GM23338 (cell line): Measurements from ENCODE around the gene KLRC1. TPM values are rescaled to one million over a fixed set of nuclear protein-coding genes. Genes with fewer than 3 reads are reported as not detected.
"Not testable (repeated sequence)": the region's sequence is repeated elsewhere in the genome, so short reads cannot be mapped to it uniquely, and the experiment has no call there.

Experiments
- ATAC-seq: fragments of 200-7000 bp; cut with Tn5 transposase; 3 replicates; pipeline ENCODE4 v1.9.1; 2020
- DNase-seq: peaks from one replicate; pipeline ENCODE4 v3.0.0-alpha.2; 2015; ENCODE audit warnings: low spot score
- H2AFZ ChIP-seq: fragments of 200-600 bp; sonication (generic); 2 replicates; pipeline ENCODE4 v1.8.0; 2016; ENCODE audit warnings: antibody characterized with exemption, mild to moderate bottlenecking, moderate library complexity
- H3F3A ChIP-seq: fragments of 200-600 bp; sonication (generic); replicated peaks from 2 replicates; pipeline ENCODE4 v1.8.0; 2017; ENCODE audit warnings: antibody characterized with exemption, mixed run types, low read depth
- H3K27ac ChIP-seq: fragments of 200-600 bp; sonication (generic); 2 replicates; pipeline ENCODE4 v1.6.1; 2016; ENCODE audit warnings: low read depth
- H3K27me3 ChIP-seq: fragments of 200-600 bp; sonication (generic); 2 replicates; pipeline ENCODE4 v1.8.0; 2016; ENCODE audit warnings: mild to moderate bottlenecking, mixed run types, moderate library complexity; ENCODE audit not compliant: insufficient read depth
- H3K36me3 ChIP-seq: fragments of 200-600 bp; sonication (generic); 2 replicates; pipeline ENCODE4 v1.8.0; 2016; ENCODE audit warnings: mild to moderate bottlenecking; ENCODE audit not compliant: insufficient read depth
- H3K4me1 ChIP-seq: fragments of 200-600 bp; sonication (generic); 2 replicates; pipeline ENCODE4 v1.8.0; 2016; ENCODE audit warnings: mild to moderate bottlenecking, moderate library complexity; ENCODE audit not compliant: insufficient read depth
- H3K4me2 ChIP-seq: fragments of 200-600 bp; sonication (generic); 2 replicates; pipeline ENCODE4 v1.7.1; 2017; ENCODE audit warnings: mixed run types
- H3K4me3 ChIP-seq: fragments of 200-600 bp; sonication (generic); 2 replicates; pipeline ENCODE4 v1.6.1; 2016; ENCODE audit warnings: mixed run types
- H3K79me2 ChIP-seq: fragments of 200-600 bp; sonication (generic); replicated peaks from 2 replicates; pipeline ENCODE4 v1.8.0; 2017; ENCODE audit warnings: mild to moderate bottlenecking; ENCODE audit not compliant: insufficient read depth
- H3K9me2 ChIP-seq: fragments of 200-600 bp; sonication (generic); 2 replicates; pipeline ENCODE4 v1.8.0; 2017; ENCODE audit not compliant: insufficient read depth
- H4K20me1 ChIP-seq: fragments of 200-600 bp; sonication (generic); replicated peaks from 2 replicates; pipeline ENCODE4 v1.8.0; 2017; ENCODE audit warnings: mild to moderate bottlenecking; ENCODE audit not compliant: insufficient read depth
- H3K27ac Mint-ChIP-seq: 2 replicates; pipeline ENCODE4 v1.8.0; 2020; ENCODE audit warnings: inconsistent platforms, mild to moderate bottlenecking, moderate library complexity, mixed read lengths
- H3K27me3 Mint-ChIP-seq: 3 replicates; pipeline ENCODE4 v1.8.0; 2022; ENCODE audit warnings: low read depth, mild to moderate bottlenecking, moderate library complexity, mixed read lengths, inconsistent platforms; ENCODE audit not compliant: insufficient read depth, poor library complexity
- H3K36me3 Mint-ChIP-seq: 3 replicates; pipeline ENCODE4 v1.8.0; 2021; ENCODE audit warnings: low read depth, mild to moderate bottlenecking, inconsistent platforms, moderate library complexity, mixed read lengths
- H3K4me1 Mint-ChIP-seq: 3 replicates; pipeline ENCODE4 v1.8.0; 2020; ENCODE audit warnings: mild to moderate bottlenecking, inconsistent platforms, mixed read lengths
- H3K4me3 Mint-ChIP-seq: 3 replicates; pipeline ENCODE4 v1.8.0; 2021; ENCODE audit warnings: moderate library complexity, mild to moderate bottlenecking, inconsistent platforms, mixed read lengths
- H3K9me3 Mint-ChIP-seq: 3 replicates; pipeline ENCODE4 v1.8.0; 2020; ENCODE audit warnings: moderate library complexity, mild to moderate bottlenecking, inconsistent platforms, mixed read lengths
- CREB1 ChIP-seq: fragments of 250-450 bp; sonication (Bioruptor Pico); IDR thresholded peaks from 2 replicates; pipeline ENCODE4 v1.5.0; 2020; ENCODE audit warnings: low read depth, mild to moderate bottlenecking, moderate library complexity
- CTCF ChIP-seq, 2 experiments: fragments of 200-600 bp in 1 of 2; sonication (generic) in 1 of 2; conservative IDR thresholded peaks; 2 replicates each; pipeline versions ENCODE4 v1.5.1 to v1.6.1; 2016 to 2017; ENCODE audit warnings: antibody characterized with exemption in 2 of 2, low read depth in 2 of 2, mild to moderate bottlenecking in 2 of 2, moderate library complexity in 1 of 2
- EZH2 ChIP-seq: fragments of 200-600 bp; sonication (generic); IDR thresholded peaks from one replicate; pipeline ENCODE4 v1.8.0; 2017; ENCODE audit warnings: antibody characterized with exemption, mild to moderate bottlenecking, low read depth; ENCODE audit not compliant: unreplicated experiment
- EZH2phosphoT487 ChIP-seq: fragments of 200-600 bp; sonication (generic); IDR thresholded peaks from one replicate; pipeline ENCODE4 v1.8.1; 2018; ENCODE audit warnings: antibody characterized with exemption; ENCODE audit not compliant: unreplicated experiment
- JUNB ChIP-seq: IDR thresholded peaks from one replicate; pipeline ENCODE4 v1.6.1; 2016; ENCODE audit warnings: antibody characterized with exemption; ENCODE audit not compliant: unreplicated experiment
- NANOG ChIP-seq: IDR thresholded peaks from 2 replicates; pipeline ENCODE4 v1.6.1; 2016; ENCODE audit warnings: antibody characterized with exemption, borderline replicate concordance
- POLR2AphosphoS5 ChIP-seq: IDR thresholded peaks from 2 replicates; pipeline ENCODE4 v1.6.1; 2016; ENCODE audit warnings: antibody characterized with exemption, low read depth
- REST ChIP-seq: IDR thresholded peaks from one replicate; pipeline ENCODE4 v1.6.1; 2018; ENCODE audit warnings: antibody characterized with exemption; ENCODE audit not compliant: unreplicated experiment
- STAT1 ChIP-seq: IDR thresholded peaks from one replicate; pipeline ENCODE4 v1.6.1; 2016; ENCODE audit warnings: antibody characterized with exemption; ENCODE audit not compliant: unreplicated experiment
- ZNF114 ChIP-seq: fragments of 250-450 bp; sonication (Bioruptor Pico); IDR thresholded peaks from 2 replicates; pipeline ENCODE4 v1.5.0; 2020; ENCODE audit warnings: mild to moderate bottlenecking, moderate library complexity
- ZNF331 ChIP-seq: fragments of 250-450 bp; sonication (Bioruptor Pico); IDR thresholded peaks from 2 replicates; pipeline ENCODE4 v1.5.0; 2020; ENCODE audit warnings: low read depth, mild to moderate bottlenecking, moderate library complexity
- ZNF462 ChIP-seq: fragments of 250-450 bp; sonication (Bioruptor Pico); IDR thresholded peaks from 2 replicates; pipeline ENCODE4 v1.5.0; 2020; ENCODE audit warnings: mild to moderate bottlenecking, moderate library complexity
- polyA plus RNA-seq: library from polyadenylated mRNA; unstranded; fragments of >200 nt; fragmentation: Nextera tagmentation; extraction: Ambion mirVana; gene quantifications from 2 replicates; pipeline ENCODE4 v1.2.1, GENCODE V29; 2016
- total RNA-seq: library from RNA; depleted of rRNA; stranded (reverse); fragments of >200 nt; shearing (Covaris generic); gene quantifications from 2 replicates; pipeline ENCODE4 v1.2.3, GENCODE V29; 2014

The KLRC1 gene
- total and polyA plus RNA-seq, 2 experiments from 2014 or later = not detected

DNA sequence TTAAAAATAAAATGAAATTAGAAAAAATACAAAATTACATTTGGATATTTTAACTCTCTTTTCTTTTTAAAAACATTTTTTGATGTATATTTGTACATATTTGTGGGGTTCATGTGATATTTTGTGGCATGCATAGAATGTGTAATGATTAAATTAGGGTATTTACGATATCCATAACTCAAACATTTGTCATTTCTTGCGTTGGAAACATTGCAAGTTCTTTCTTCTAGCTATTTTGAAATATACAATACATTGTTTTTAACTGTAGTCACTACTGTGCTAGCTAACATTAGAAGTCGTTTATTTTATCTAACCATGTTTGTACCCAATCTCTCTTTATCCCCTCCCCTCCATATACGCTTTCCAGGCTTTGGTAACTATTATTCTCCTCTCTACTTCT is 38.6 kb upstream of the KLRC1 start:
- Histone ChIP-seq H4K20me1 (no peaks in the 10 kb centered on the region), H3K4me2 (no peak overlapping the region), H3K79me2 (no peaks in the 10 kb centered on the region), H3K4me1 (no peaks in the 10 kb centered on the region), H2AFZ (no peak overlapping the region), H3K4me3 (no peak overlapping the region), H3K27ac (no peak overlapping the region), H3K36me3 (no peaks in the 10 kb centered on the region), H3F3A (no peaks in the 10 kb centered on the region), H3K9me2 (no peaks in the 10 kb centered on the region; the same call in 1 of the 2 replicates), H3K27me3 (no peaks in the 10 kb centered on the region)
- TF ChIP-seq JUNB = no peak
- TF ChIP-seq CREB1 (CRISPR knock-in tag) = no peak
- TF ChIP-seq CTCF (conservative IDR thresholded peaks at IDR 0.05; ENCODE audit: low read depth in 2 of 2) = no peak
- TF ChIP-seq REST = no peak
- no peak for TF ChIP-seq NANOG
- no peak for TF ChIP-seq EZH2
- TF ChIP-seq EZH2phosphoT487 = no peak
- no peak for TF ChIP-seq ZNF114 (CRISPR knock-in tag)
- TF ChIP-seq ZNF462 = no peak
- no peak for TF ChIP-seq ZNF331
- no peak for TF ChIP-seq STAT1
- TF ChIP-seq POLR2AphosphoS5 = no peak
- ATAC-seq (no peak), DNase-seq (no peak)
- Mint-ChIP-seq H3K4me1 (no peaks in the 10 kb centered on the region), H3K27ac (no peak overlapping the region), H3K9me3 (no peaks in the 10 kb centered on the region; the same call in 2 of the 3 replicates), H3K36me3 (no peaks in the 10 kb centered on the region), H3K4me3 (no peak overlapping the region), H3K27me3 (no peaks in the 10 kb centered on the region)

GRCh38 chr12:10487328-10487727 is 34.2 kb upstream of the KLRC1 start:
- not testable (repeated sequence) for H3K4me3 Mint-ChIP-seq, H3K79me2 ChIP-seq, H3K9me2 ChIP-seq, H3F3A ChIP-seq, H3K36me3 ChIP-seq, H3K27me3 ChIP-seq, H2AFZ ChIP-seq, H3K4me1 Mint-ChIP-seq, H3K4me2 ChIP-seq, H3K4me1 ChIP-seq, H3K4me3 ChIP-seq, DNase-seq, H3K36me3 Mint-ChIP-seq, H3K27ac Mint-ChIP-seq, H3K9me3 Mint-ChIP-seq, H3K27ac ChIP-seq, ATAC-seq, H3K27me3 Mint-ChIP-seq, H4K20me1 ChIP-seq
